ENCODE measurements around the gene UBE2H. TPM values are rescaled to one million over a fixed set of nuclear protein-coding genes. Genes with fewer than 3 reads are reported as not detected.

UBE2H gene
- total and polyA plus RNA-seq, 2 of the 4 experiments (the other 2 are of a cell fraction) = 34.6 to 49.4 TPM

- H3K56ac ChIP-seq (ENCODE audit: extremely low read depth, insufficient read depth, low read length) = no peak overlapping the region
- H2AK9ac ChIP-seq (replicated peaks; ENCODE audit: low read depth, low read length, poor library complexity) = no peak overlapping the region
- peaks cover 18% of the 10 kb centered on the region for H3K36me3 ChIP-seq (ENCODE audit: control insufficient read depth, insufficient read depth, low read length)
- no peak overlapping the region for H3K4me2 ChIP-seq (ENCODE audit: low read depth, low read length)
- ATAC-seq (ENCODE audit: low read depth) = no peak
- H2AK5ac ChIP-seq (ENCODE audit: low read depth, low read length) = no peak overlapping the region
- H3K27ac ChIP-seq (ENCODE audit: insufficient read depth, low read length) = no peak overlapping the region
- peaks cover 3% of the 10 kb centered on the region for H3K9me1 ChIP-seq (ENCODE audit: insufficient read depth, low read length)
- no CpG with 5 or more reads among the region's 4 CpGs for WGBS, 2 experiments (ENCODE audit: extremely low coverage in 2 of 2, insufficient read length in 1 of 2)
- no TSS peak for BruUV-seq (replicated peaks)
- no peak overlapping the region for H4K91ac ChIP-seq (ENCODE audit: insufficient read depth, low read depth, low read length)
- H2BK15ac ChIP-seq (ENCODE audit: low read depth, low read length) = no peak overlapping the region
- POLR2A ChIA-PET (ENCODE audit: unreplicated experiment) = no interaction called here
- intact Hi-C loops (cut with micrococcal nuclease) = no loop called here
- H3K9me3 ChIP-seq (ENCODE audit: control insufficient read depth, insufficient read depth, low read length) = no peaks in the 10 kb centered on the region
- H3K14ac ChIP-seq (replicated peaks; ENCODE audit: low read depth, low read length) = no peak overlapping the region
- no peak overlapping the region for H3K9ac ChIP-seq (ENCODE audit: low read depth, low read length)
- H2AFZ ChIP-seq (replicated peaks; ENCODE audit: low read length, poor library complexity) = no peak overlapping the region
- no peak overlapping the region for H3K4ac ChIP-seq (ENCODE audit: low read depth, low read length)
- peaks cover 33 to 53% of the 10 kb centered on the region in 2 experiments for H3K79me1 ChIP-seq (ENCODE audit: low read depth in 1 of 2, low read length in 2 of 2)
- no peak for DNase-seq
- in situ Hi-C loops (cut with MboI; ENCODE audit: low sequenced_read_pairs) = no loop called here
- H2BK120ac ChIP-seq (ENCODE audit: low read depth, low read length) = no peak overlapping the region
- H3K27me3 ChIP-seq (ENCODE audit: control insufficient read depth, insufficient read depth, low read length) = no peaks in the 10 kb centered on the region
- H2BK20ac ChIP-seq (ENCODE audit: low read depth, low read length) = no peak overlapping the region
- H2BK5ac ChIP-seq (ENCODE audit: low read depth, low read length, poor library complexity, severe bottlenecking) = no peak overlapping the region
- H4K8ac ChIP-seq (ENCODE audit: low read depth in 2 of 2, low read length in 2 of 2) = no peak overlapping the region
- dilution Hi-C loops (cut with HindIII; ENCODE audit: low sequenced_read_pairs, unreplicated experiment) = no loop called here
- no peak for TF ChIP-seq ELK1 (IDR thresholded peaks at IDR 0.05; ENCODE audit: borderline replicate concordance, low read depth, low read length)
- no peak for TF ChIP-seq USF2 (IDR thresholded peaks at IDR 0.05; ENCODE audit: low read depth, low read length)
- no peak for TF ChIP-seq POLR2A (IDR thresholded peaks at IDR 0.05; ENCODE audit: low read depth, low read length)
- no peak for TF ChIP-seq SMC3 (IDR thresholded peaks at IDR 0.05; ENCODE audit: low read depth, low read length)
- CTCF ChIA-PET = interaction anchor here (0.7 to 0.9 kb wide), 2 partner anchors 11 to 29 kb away, joined by 3 to 4 read pairs; no protein-coding TSS in a partner anchor
- H3K18ac ChIP-seq (ENCODE audit: low read depth, low read length) = no peak overlapping the region
- H4K20me1 ChIP-seq (ENCODE audit: insufficient read depth, low read length) = peaks cover 10% of the 10 kb centered on the region; the same call in 1 of the 2 replicates
- H3K4me1 ChIP-seq (ENCODE audit: control insufficient read depth, insufficient read depth, low read length) = peaks cover 9% of the 10 kb centered on the region
- no peak overlapping the region for H3K23ac ChIP-seq (ENCODE audit: low read depth, low read length)
- H3K4me3 ChIP-seq (ENCODE audit: insufficient read depth, low read depth, low read length) = no peak overlapping the region
- no peak overlapping the region for H4K5ac ChIP-seq (ENCODE audit: low read depth, low read length)
Measured at GRCh38 chr7:129870668-129871067, 82.1 kb downstream of the UBE2H start.

All from IMR-90 (cell line).